WI38 (cell line): ENCODE results near the gene KIF3C.
"Not testable (repeated sequence)": the region's sequence is repeated elsewhere in the genome, so short reads cannot be mapped to it uniquely, and the experiment has no call there.

Experiments used
- H3K4me3 ChIP-seq: 2 replicates; pipeline ENCODE4 v1.5.1; 2011; ENCODE audit warnings: low read depth, mild to moderate bottlenecking, control low read depth, low read length
- CTCF ChIP-seq: IDR thresholded peaks from 2 replicates; pipeline ENCODE4 v1.5.1; 2012; ENCODE audit warnings: low read depth, mild to moderate bottlenecking, control low read depth, low read length

KIF3C gene

GRCh38 chr2:25982273-25982967 is at the start of gene KIF3C:
Gene KIF3C, minus strand, starts transcription at chr2:25982497. Its CDS starts 580 bp downstream, at chr2:25981917.
- peak within 1 kb of the TSS; percentile 84 for H3K4me3 ChIP-seq
- TF ChIP-seq CTCF: no peak

- H3K4me3 ChIP-seq: not testable (repeated sequence)
These were observed 45.8 kb upstream of the KIF3C start for GRCh38 chr2:26028083-26028482.

- no peak for TF ChIP-seq CTCF
- no peak overlapping the region for H3K4me3 ChIP-seq
These were observed 43.2 kb upstream of the KIF3C start for GRCh38 chr2:26025509-26025908.

GRCh38 chr2:26024260-26024659 is 42.0 kb upstream of the KIF3C start:
- no peak overlapping the region for H3K4me3 ChIP-seq
- TF ChIP-seq CTCF: no peak

- TF ChIP-seq CTCF: no peak
These were observed 37.9 kb upstream of the KIF3C start for GRCh38 chr2:26020231-26020640.

GRCh38 chr2:26018184-26019055 is 36.1 kb upstream of the KIF3C start:
- no peak for TF ChIP-seq CTCF
- no peak overlapping the region for H3K4me3 ChIP-seq

More at GRCh38 chr2:26020231-26020640, 37.9 kb upstream of the KIF3C start:
- no peak overlapping the region for H3K4me3 ChIP-seq

GRCh38 chr2:26017464-26018183 is 35.3 kb upstream of the KIF3C start:
- TF ChIP-seq CTCF: no peak
- no peak overlapping the region for H3K4me3 ChIP-seq

- H3K4me3 ChIP-seq: not testable (repeated sequence)
These were observed 34.4 kb upstream of the KIF3C start for GRCh38 chr2:26016706-26017045.
